ENCODE data around the gene DPH6. TPM values are rescaled to one million over a fixed set of nuclear protein-coding genes. Genes with fewer than 3 reads are reported as not detected.
"Not testable (repeated sequence)": the region's sequence is repeated elsewhere in the genome, so short reads cannot be mapped to it uniquely, and the experiment has no call there.

The DPH6 gene
- total RNA-seq, 1 donor from 2014 or later: 18.4 TPM

DNA sequence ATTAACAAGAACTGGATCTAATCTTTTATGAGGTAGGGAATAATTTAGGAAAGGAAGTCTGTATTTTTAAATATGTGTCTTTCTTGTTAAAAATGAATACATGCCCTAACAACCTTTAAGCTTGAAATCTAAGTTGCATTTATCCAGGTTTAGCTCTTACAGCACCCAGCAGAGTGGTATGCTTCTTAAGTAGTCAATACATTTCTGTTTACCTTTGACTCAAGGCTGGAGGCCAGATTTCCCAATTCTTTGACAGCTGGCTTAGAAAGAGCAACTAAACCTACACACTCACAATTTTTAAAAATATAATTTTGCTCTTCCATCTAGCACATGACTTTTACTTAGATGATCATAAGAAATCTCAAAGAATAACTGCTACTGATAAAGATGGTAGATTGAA, 148.9 kb downstream of the DPH6 start:
- DNase-seq (ENCODE audit: low read depth) (no peak), FAIRE-seq (no peak)
- no peaks in the 10 kb centered on the region for H3K36me3 ChIP-seq (ENCODE audit: control insufficient read depth, insufficient read depth, low read length)
- TF ChIP-seq, protein P1, sequence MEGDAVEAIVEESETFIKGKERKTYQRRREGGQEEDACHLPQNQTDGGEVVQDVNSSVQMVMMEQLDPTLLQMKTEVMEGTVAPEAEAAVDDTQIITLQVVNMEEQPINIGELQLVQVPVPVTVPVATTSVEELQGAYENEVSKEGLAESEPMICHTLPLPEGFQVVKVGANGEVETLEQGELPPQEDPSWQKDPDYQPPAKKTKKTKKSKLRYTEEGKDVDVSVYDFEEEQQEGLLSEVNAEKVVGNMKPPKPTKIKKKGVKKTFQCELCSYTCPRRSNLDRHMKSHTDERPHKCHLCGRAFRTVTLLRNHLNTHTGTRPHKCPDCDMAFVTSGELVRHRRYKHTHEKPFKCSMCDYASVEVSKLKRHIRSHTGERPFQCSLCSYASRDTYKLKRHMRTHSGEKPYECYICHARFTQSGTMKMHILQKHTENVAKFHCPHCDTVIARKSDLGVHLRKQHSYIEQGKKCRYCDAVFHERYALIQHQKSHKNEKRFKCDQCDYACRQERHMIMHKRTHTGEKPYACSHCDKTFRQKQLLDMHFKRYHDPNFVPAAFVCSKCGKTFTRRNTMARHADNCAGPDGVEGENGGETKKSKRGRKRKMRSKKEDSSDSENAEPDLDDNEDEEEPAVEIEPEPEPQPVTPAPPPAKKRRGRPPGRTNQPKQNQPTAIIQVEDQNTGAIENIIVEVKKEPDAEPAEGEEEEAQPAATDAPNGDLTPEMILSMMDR (IDR thresholded peaks at IDR 0.05; ENCODE audit: insufficient read depth, low read length, severe bottlenecking): no peak
- H3K27me3 ChIP-seq (ENCODE audit: control insufficient read depth, insufficient read depth, low read length): no peaks in the 10 kb centered on the region
- no peak overlapping the region for H3K4me3 ChIP-seq (ENCODE audit: low read depth, low read length)

DNA sequence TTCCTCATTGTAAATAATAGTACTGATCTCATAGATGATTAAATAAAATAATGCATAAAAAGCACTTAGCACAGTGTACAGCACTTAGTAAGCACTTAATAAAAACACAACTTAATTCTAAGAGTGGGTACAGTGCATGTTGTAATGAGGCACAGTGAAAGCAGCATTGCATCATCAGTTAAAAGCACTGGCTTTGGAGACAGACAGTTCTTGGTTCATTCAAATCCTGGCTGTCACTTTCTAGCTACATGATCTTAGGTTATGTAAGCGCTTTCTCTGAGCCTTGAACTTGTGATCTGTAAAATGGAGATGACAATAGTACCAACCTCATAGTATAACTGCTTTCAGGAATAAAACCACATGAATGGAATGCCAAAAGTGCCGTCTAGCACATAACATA, 151.5 kb downstream of the DPH6 start:
- H3K36me3 ChIP-seq (ENCODE audit: control insufficient read depth, insufficient read depth, low read length): no peaks in the 10 kb centered on the region
- H3K4me3 ChIP-seq (ENCODE audit: low read depth, low read length): no peak overlapping the region
- H3K27me3 ChIP-seq (ENCODE audit: control insufficient read depth, insufficient read depth, low read length): no peaks in the 10 kb centered on the region
- TF ChIP-seq, protein P1 (IDR thresholded peaks at IDR 0.05; ENCODE audit: insufficient read depth, low read length, severe bottlenecking): no peak
- FAIRE-seq (no peak), DNase-seq (ENCODE audit: low read depth) (no peak)

DNA sequence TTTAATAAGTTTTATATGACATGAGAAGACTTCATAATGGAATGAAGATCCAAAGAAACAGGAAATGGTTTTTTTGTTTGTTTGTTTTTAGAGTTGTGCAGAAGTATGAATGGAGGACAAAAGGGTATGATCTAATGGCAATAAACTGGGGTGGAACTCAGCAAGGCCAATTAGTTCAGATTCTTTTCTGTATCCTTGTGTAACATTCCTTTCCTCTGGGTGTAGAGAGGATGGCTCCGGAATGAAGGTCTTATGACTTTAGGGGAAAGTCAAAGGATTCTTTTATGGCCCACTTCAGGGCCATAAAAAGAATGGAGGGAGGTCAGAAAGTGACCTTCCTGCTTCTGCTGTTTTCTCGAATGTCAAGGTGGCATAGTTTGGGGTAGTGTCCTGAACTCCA, 152.6 kb downstream of the DPH6 start:
- FAIRE-seq (no peak), DNase-seq (ENCODE audit: low read depth) (no peak)
- H3K27me3 ChIP-seq (ENCODE audit: control insufficient read depth, insufficient read depth, low read length): no peaks in the 10 kb centered on the region
- no peak overlapping the region for H3K4me3 ChIP-seq (ENCODE audit: low read depth, low read length)
- TF ChIP-seq, protein P1 (IDR thresholded peaks at IDR 0.05; ENCODE audit: insufficient read depth, low read length, severe bottlenecking): no peak
- H3K36me3 ChIP-seq (ENCODE audit: control insufficient read depth, insufficient read depth, low read length): no peaks in the 10 kb centered on the region

DNA sequence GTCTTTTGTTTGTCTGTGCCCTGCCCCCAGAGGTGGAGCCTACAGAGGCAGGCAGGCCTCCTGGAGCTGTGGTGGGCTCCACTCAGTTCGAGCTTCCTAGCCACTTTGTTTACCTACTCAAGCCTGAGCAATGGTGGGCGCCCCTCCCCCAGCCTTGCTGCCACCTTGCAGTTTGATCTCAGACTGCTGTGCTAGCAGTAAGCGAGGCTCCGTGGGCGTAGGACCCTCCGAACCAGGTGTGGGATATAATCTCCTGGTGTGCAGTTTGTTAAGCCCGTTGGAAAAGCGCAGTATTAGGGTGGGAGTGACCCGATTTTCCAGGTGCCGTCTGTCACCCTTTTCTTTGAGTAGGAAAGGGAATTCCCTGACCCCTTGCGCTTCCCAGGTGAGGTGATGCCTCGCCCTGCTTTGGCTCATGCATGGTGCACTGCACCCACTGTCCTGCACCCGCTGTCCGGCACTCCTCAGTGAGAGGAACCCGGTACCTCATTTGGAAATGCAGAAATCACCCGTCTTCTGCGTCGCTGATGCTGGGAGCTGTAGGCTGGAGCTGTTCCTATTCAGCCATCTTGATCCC, 154.5 kb downstream of the DPH6 start:
- H3K27me3 ChIP-seq (ENCODE audit: control insufficient read depth, insufficient read depth, low read length); FAIRE-seq; H3K4me3 ChIP-seq (ENCODE audit: low read depth, low read length); DNase-seq (ENCODE audit: low read depth); H3K36me3 ChIP-seq (ENCODE audit: control insufficient read depth, insufficient read depth, low read length): not testable (repeated sequence)

DNA sequence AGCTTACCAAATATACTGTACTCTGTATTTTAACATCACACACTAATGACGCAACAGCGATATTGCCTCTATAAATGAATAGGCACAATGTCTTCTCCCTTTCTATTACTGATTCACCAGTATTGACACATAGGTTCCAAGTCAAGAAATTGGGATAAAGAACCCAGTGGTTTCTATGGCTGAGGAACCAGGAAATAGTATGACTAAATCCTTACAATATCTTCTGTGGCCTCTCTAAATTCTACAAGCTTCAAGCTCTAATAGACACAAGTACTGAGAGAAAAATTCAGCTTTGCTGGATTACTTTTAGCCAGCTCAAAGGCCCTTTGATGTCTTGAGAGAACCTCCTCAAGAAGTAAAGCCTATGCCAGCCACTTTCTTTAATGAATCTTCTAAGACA, 162.5 kb downstream of the DPH6 start:
- Histone ChIP-seq H3K27me3 (ENCODE audit: control insufficient read depth, insufficient read depth, low read length) (no peaks in the 10 kb centered on the region), H3K4me3 (ENCODE audit: low read depth, low read length) (no peak overlapping the region), H3K36me3 (ENCODE audit: control insufficient read depth, insufficient read depth, low read length) (no peaks in the 10 kb centered on the region)
- no peak for FAIRE-seq
- DNase-seq (ENCODE audit: low read depth): peak; percentile 32
- TF ChIP-seq, protein P1 (IDR thresholded peaks at IDR 0.05; ENCODE audit: insufficient read depth, low read length, severe bottlenecking): no peak

DNA sequence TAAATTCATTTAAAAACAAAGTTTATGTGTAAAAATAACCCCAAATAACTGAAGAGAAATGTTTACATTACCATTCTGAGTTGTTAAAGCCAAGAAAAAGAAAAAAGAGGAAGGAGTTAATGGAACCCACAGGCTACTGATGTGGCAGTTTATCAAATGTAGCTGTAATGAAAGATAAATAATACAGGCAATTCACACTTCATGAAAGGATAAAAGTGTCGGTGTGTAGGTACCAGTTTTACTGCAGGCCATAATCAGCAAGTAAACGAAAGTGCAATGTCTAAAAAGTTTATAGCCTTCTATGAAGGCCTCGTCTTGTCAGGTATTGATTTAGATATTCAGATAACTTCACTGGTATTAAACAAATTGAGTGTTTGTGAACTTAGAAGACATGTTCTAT, 164.6 kb downstream of the DPH6 start:
- H3K27me3 ChIP-seq (ENCODE audit: control insufficient read depth, insufficient read depth, low read length): no peaks in the 10 kb centered on the region
- no peaks in the 10 kb centered on the region for H3K36me3 ChIP-seq (ENCODE audit: control insufficient read depth, insufficient read depth, low read length)
- DNase-seq (ENCODE audit: low read depth): no peak
- TF ChIP-seq, protein P1 (IDR thresholded peaks at IDR 0.05; ENCODE audit: insufficient read depth, low read length, severe bottlenecking): no peak
- no peak for FAIRE-seq
- no peak overlapping the region for H3K4me3 ChIP-seq (ENCODE audit: low read depth, low read length)
